Peyer's patch (tissue), 4 donors: ENCODE data around the gene TMEM218. TPM values are rescaled to one million over a fixed set of nuclear protein-coding genes. Genes with fewer than 3 reads are reported as not detected.

Experiments
- DNase-seq, 3 donors: peaks; one replicate each; pipeline ENCODE4 v3.0.0-alpha.2; 2017 to 2019
- H3K27ac ChIP-seq, 4 donors: fragments of 200-600 bp; sonication (generic); one replicate each; pipeline ENCODE4 v1.5.1; 2016 to 2019
- H3K27me3 ChIP-seq, 2 donors: fragments of 200-600 bp; sonication (generic); one replicate each; pipeline ENCODE4 v1.5.1; 2019
- H3K36me3 ChIP-seq, 3 donors: fragments of 200-600 bp; sonication (generic); one replicate each; pipeline ENCODE4 v1.5.1; 2016 to 2019
- H3K4me1 ChIP-seq, 4 donors: fragments of 200-600 bp; sonication (generic); one replicate each; pipeline ENCODE4 v1.5.1; 2016 to 2019
- H3K4me3 ChIP-seq, 4 donors: fragments of 200-600 bp; sonication (generic); 1 replicate in 3 of 4; 2 replicates in 1 of 4; pipeline ENCODE4 v1.5.1; 2016 to 2019; ENCODE audit warnings: mild to moderate bottlenecking in 1 of 4
- H3K9me3 ChIP-seq, 4 donors: fragments of 200-600 bp; sonication (generic); one replicate each; pipeline ENCODE4 v1.5.1; 2016 to 2019; ENCODE audit warnings: mild to moderate bottlenecking in 1 of 4
- CTCF ChIP-seq, 6 experiments: fragments of 450-650 bp in 4 of 6; fragments of 200-600 bp in 2 of 6; sonication (generic) in 1 of 6; IDR thresholded peaks; one replicate each; pipeline ENCODE4 v1.5.1; 2017 to 2019; ENCODE audit warnings: antibody characterized with exemption in 6 of 6, mild to moderate bottlenecking in 3 of 6, moderate library complexity in 1 of 6
- POLR2A ChIP-seq, 2 donors: fragments of 450-650 bp; IDR thresholded peaks; one replicate each; pipeline ENCODE4 v1.5.1; 2017; ENCODE audit warnings: antibody characterized with exemption in 2 of 2, mild to moderate bottlenecking in 2 of 2, moderate library complexity in 2 of 2
- total RNA-seq, 4 donors: library from RNA; depleted of rRNA; stranded (reverse); fragments of >200 nt; gene quantifications; one replicate each; pipeline ENCODE4 v1.1.0, GENCODE V29; 2016

The TMEM218 gene
- total RNA-seq, 4 donors from 2014 or later = 11.4 to 19.2 (median 15.4) TPM

- TF ChIP-seq CTCF (IDR thresholded peaks at IDR 0.05) = no peak
- TF ChIP-seq POLR2A (IDR thresholded peaks at IDR 0.05) = no peak
Measured at GRCh38 chr11:125155100-125155444, 43.6 kb upstream of the TMEM218 start.

DNA sequence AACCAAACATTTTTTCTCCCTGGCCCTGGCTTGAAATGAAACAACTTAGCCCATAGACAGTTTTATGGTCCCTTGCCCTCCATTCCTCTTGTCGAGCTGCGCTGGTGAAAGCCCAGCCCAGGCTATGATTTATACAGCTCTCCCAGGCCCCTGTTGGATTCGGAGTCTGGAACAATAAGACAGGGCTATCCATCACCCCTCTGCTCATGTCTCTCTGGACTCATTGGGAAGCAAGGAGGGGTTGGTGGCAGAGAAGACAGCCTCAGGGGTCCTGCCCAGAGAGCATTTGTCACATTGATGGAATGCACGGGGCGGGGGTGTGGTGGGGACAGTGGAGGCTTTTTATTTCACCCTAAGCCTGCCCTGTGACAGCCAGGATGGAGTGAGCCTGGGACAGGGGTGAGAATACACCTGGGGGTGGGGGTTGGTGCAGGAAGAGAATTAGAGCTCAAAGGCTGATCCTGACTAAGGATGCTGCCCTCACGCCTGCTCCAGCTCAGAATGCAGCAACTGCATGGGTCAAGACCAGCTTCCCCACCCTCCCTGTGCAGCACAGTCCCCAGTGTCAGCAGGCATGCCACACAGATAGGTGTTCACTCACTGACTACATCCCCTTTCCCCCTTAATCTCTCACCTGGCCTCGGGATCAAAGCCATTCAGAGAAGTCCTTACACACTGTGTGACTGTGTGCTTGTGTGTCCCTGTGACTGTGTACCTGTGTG lies 43.1 kb upstream of the TMEM218 start:
- H3K4me3 ChIP-seq = no peak overlapping the region
- H3K27ac ChIP-seq = no peak overlapping the region
- no peaks in the 10 kb centered on the region for H3K27me3 ChIP-seq
- H3K9me3 ChIP-seq = no peaks in the 10 kb centered on the region
- H3K36me3 ChIP-seq = no peaks in the 10 kb centered on the region
- no peak for DNase-seq
- no peaks in the 10 kb centered on the region for H3K4me1 ChIP-seq
- TF ChIP-seq POLR2A (IDR thresholded peaks at IDR 0.05) = no peak
- TF ChIP-seq CTCF (IDR thresholded peaks at IDR 0.05) = no peak

More at GRCh38 chr11:125155100-125155444, 43.6 kb upstream of the TMEM218 start:
- no peaks in the 10 kb centered on the region for H3K4me1 ChIP-seq
- no peaks in the 10 kb centered on the region for H3K9me3 ChIP-seq
- H3K27ac ChIP-seq = no peak overlapping the region
- no peak overlapping the region for H3K4me3 ChIP-seq
- H3K27me3 ChIP-seq = no peaks in the 10 kb centered on the region
- no peak for DNase-seq
- no peaks in the 10 kb centered on the region for H3K36me3 ChIP-seq

DNA sequence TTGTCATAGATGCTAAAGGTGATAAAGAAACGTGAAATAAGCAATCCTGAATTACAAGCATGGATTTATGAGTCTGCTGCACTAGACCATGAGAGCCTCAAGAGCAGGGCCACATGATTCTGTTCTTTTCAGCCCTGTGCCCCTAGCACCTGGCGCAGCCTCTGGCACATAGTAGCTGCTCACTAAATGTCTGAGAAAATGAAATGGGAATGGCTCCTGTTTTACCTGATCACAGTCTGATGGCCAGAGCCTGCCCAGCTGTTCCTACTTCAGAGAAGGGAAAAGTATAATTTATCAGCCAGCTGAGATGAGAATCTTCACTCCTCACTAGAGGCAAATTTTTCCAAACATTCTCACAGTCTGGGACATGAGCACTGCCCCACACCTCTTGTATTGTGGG lies 42.4 kb upstream of the TMEM218 start:
- Histone ChIP-seq H3K27ac (no peak overlapping the region), H3K4me1 (no peaks in the 10 kb centered on the region), H3K9me3 (no peaks in the 10 kb centered on the region), H3K36me3 (no peaks in the 10 kb centered on the region), H3K4me3 (no peak overlapping the region), H3K27me3 (no peaks in the 10 kb centered on the region)
- DNase-seq = no peak
- TF ChIP-seq POLR2A (IDR thresholded peaks at IDR 0.05) (no peak), CTCF (IDR thresholded peaks at IDR 0.05) (no peak)

DNA sequence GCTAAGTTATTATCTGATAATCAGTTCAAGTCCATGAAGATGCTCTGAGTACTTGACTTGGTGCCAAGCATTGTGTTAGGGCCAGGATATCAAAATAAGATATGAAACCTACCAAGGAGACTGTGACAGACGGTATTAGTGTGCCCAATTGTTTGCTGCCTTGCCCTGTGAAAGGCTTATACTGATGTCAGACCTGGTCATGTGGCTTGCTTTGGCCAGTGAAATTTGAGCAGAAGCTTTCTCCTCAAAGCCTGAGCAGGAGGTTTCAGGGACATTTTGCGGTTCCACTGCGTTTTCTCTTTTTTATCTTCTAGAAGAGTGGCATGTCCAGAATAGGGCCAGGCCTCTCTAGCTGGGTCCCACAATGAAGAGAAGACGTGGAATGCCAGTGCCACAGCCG lies 37.3 kb upstream of the TMEM218 start:
- no peak overlapping the region for H3K4me3 ChIP-seq
- H3K36me3 ChIP-seq = no peaks in the 10 kb centered on the region
- no peak overlapping the region for H3K27ac ChIP-seq
- H3K4me1 ChIP-seq = no peaks in the 10 kb centered on the region
- H3K9me3 ChIP-seq = no peaks in the 10 kb centered on the region
- TF ChIP-seq CTCF (IDR thresholded peaks at IDR 0.05) (no peak), POLR2A (IDR thresholded peaks at IDR 0.05) (no peak)
- DNase-seq = no peak
- H3K27me3 ChIP-seq = no peaks in the 10 kb centered on the region

DNA sequence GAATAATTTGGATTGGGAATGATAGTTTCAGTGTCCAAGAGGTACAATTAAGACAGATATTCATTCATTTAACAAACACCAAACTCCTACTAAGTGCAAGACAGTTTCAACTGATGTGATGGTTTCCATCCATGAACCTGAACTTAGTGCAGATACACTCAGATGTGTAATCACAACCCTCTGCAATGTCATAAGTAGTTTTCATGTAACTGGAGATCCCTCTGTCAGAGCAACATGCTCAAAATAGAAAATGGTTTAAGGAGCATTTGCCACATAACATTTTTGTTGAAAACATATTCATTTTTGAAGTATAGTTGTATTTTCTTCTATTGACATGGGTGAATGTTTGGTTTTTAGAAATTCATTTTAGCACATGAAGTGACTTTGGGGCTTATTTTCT lies 36.6 kb upstream of the TMEM218 start:
- Histone ChIP-seq H3K4me3 (no peak overlapping the region), H3K4me1 (no peaks in the 10 kb centered on the region), H3K27ac (no peak overlapping the region), H3K9me3 (no peaks in the 10 kb centered on the region), H3K27me3 (no peaks in the 10 kb centered on the region), H3K36me3 (no peaks in the 10 kb centered on the region)
- no peak for DNase-seq
- TF ChIP-seq CTCF (IDR thresholded peaks at IDR 0.05) (no peak), POLR2A (IDR thresholded peaks at IDR 0.05) (no peak)

GRCh38 chr11:125147280-125147679 lies 35.9 kb upstream of the TMEM218 start:
- H3K4me3 ChIP-seq = no peak overlapping the region
- no peaks in the 10 kb centered on the region for H3K36me3 ChIP-seq
- no peaks in the 10 kb centered on the region for H3K4me1 ChIP-seq
- H3K27ac ChIP-seq = no peak overlapping the region
- no peaks in the 10 kb centered on the region for H3K9me3 ChIP-seq
- no peaks in the 10 kb centered on the region for H3K27me3 ChIP-seq
- DNase-seq = no peak
- TF ChIP-seq CTCF (IDR thresholded peaks at IDR 0.05) (no peak), POLR2A (IDR thresholded peaks at IDR 0.05) (no peak)
